ENCODE data around the gene SLITRK5.

DNA sequence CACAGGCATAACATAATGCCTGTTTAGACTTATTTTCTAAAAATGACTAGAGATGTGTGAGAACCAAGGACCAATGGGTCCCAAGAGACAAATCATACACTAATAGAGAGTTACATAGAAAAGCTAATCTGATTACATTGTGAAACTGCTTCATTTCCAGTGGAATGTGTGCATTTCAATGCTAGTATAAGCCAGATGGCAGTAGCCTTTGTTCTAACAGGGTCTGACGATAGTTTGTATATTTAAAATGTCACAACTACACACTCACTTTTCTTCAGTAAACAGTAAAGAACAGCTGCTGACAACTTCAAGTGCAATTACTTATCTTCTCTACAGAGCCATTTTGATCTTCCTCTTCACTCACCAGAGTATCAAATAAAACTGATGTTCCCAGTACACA is 4.3 kb upstream of the SLITRK5 start:
- TF ChIP-seq, protein P1, sequence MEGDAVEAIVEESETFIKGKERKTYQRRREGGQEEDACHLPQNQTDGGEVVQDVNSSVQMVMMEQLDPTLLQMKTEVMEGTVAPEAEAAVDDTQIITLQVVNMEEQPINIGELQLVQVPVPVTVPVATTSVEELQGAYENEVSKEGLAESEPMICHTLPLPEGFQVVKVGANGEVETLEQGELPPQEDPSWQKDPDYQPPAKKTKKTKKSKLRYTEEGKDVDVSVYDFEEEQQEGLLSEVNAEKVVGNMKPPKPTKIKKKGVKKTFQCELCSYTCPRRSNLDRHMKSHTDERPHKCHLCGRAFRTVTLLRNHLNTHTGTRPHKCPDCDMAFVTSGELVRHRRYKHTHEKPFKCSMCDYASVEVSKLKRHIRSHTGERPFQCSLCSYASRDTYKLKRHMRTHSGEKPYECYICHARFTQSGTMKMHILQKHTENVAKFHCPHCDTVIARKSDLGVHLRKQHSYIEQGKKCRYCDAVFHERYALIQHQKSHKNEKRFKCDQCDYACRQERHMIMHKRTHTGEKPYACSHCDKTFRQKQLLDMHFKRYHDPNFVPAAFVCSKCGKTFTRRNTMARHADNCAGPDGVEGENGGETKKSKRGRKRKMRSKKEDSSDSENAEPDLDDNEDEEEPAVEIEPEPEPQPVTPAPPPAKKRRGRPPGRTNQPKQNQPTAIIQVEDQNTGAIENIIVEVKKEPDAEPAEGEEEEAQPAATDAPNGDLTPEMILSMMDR (IDR thresholded peaks at IDR 0.05): no peak
- TF ChIP-seq POLR2A (IDR thresholded peaks at IDR 0.05) (no peak), POLR2AphosphoS5 (IDR thresholded peaks at IDR 0.05) (no peak)
